A549 (cell line): Measurements from ENCODE around the gene KCNMA1. TPM values are rescaled to one million over a fixed set of nuclear protein-coding genes. Genes with fewer than 3 reads are reported as not detected.

Experiments
- ATAC-seq, 2 experiments: fragments of 200-7000 bp in 1 of 2; fragments of >200 bp in 1 of 2; cut with Nextera tagmentation in 1 of 2; cut with Tn5 transposase in 1 of 2; 3 replicates each; pipeline versions ENCODE4 v1.8.0 to v1.9.1; 2018 to 2020; ENCODE audit warnings: mild to moderate bottlenecking in 1 of 2, moderate library complexity in 1 of 2
- CTCF ChIA-PET: fragments of 300-600 bp; sonication (Branson Sonifier 250); formaldehyde crosslinking; extraction: SDS; loops from one replicate; lab custom pipeline; 2021; ENCODE audit warnings: antibody characterized with exemption, inconsistent platforms; lab: Yijun Ruan, JAX
- POLR2A ChIA-PET: fragments of 350-600 bp; formaldehyde crosslinking; extraction: SDS; loops from one replicate; lab custom pipeline; 2021; ENCODE audit warnings: antibody characterized with exemption, inconsistent platforms; lab: Yijun Ruan, JAX
- DNase-seq, 2 experiments: peaks; one replicate each; pipeline versions ENCODE4 v3.0.0 to v3.0.0-alpha.2; 2011 to 2016; ENCODE audit warnings: low read depth in 1 of 2, low spot score in 1 of 2
- FAIRE-seq: peaks from 2 replicates; lab custom pipeline; 2011; peaks lifted over from hg19 to GRCh38; lab: Jason Lieb, UNC
- H3K27ac ChIP-seq, 2 experiments: fragments of >200 bp; sonication (Bioruptor Twin); formaldehyde crosslinking; 3 replicates each; pipeline ENCODE4 v1.5.1; 2016 to 2017
- H3K4me1 ChIP-seq: fragments of >200 bp; sonication (Bioruptor Twin); formaldehyde crosslinking; 3 replicates; pipeline ENCODE4 v1.6.1; 2016
- H3K4me2 ChIP-seq: fragments of >200 bp; sonication (Bioruptor Twin); formaldehyde crosslinking; 3 replicates; pipeline ENCODE4 v1.6.1; 2016
- H3K4me3 ChIP-seq: fragments of >200 bp; sonication (Bioruptor Twin); formaldehyde crosslinking; 3 replicates; pipeline ENCODE4 v1.5.1; 2016
- H3K9me3 ChIP-seq: fragments of >200 bp; sonication (Bioruptor Twin); formaldehyde crosslinking; 3 replicates; pipeline ENCODE4 v1.6.1; 2016
- BCL3 ChIP-seq: fragments of >200 bp; sonication (Bioruptor Twin); formaldehyde crosslinking; IDR thresholded peaks from 3 replicates; pipeline ENCODE4 v1.6.1; 2016
- CBX8 ChIP-seq: fragments of 200-600 bp; sonication (generic); IDR thresholded peaks from 2 replicates; pipeline ENCODE4 v1.6.1; 2016
- CHD2 ChIP-seq: fragments of 150-350 bp; IDR thresholded peaks from 2 replicates; pipeline ENCODE4 v1.6.1; 2014; ENCODE audit warnings: low read length; ENCODE audit not compliant: partially characterized antibody
- CTCF ChIP-seq: fragments of >200 bp; sonication (Bioruptor Twin); formaldehyde crosslinking; IDR thresholded peaks from 3 replicates; pipeline ENCODE4 v1.5.1; 2016
- E2F6 ChIP-seq: IDR thresholded peaks from 2 replicates; pipeline ENCODE4 v1.6.1; 2012; ENCODE audit warnings: low read depth, borderline replicate concordance
- EHMT2 ChIP-seq: fragments of 200-600 bp; sonication (generic); IDR thresholded peaks from 2 replicates; pipeline ENCODE4 v1.6.1; 2016; ENCODE audit warnings: antibody characterized with exemption, low read depth, mild to moderate bottlenecking, moderate library complexity
- ELK1 ChIP-seq: fragments of 150-350 bp; IDR thresholded peaks from 2 replicates; pipeline ENCODE4 v1.6.1; 2014; ENCODE audit warnings: low read depth, mild to moderate bottlenecking, low read length
- FOSB ChIP-seq: fragments of 250-450 bp; sonication (Bioruptor Pico); IDR thresholded peaks from 2 replicates; pipeline ENCODE4 v1.5.0; 2020; ENCODE audit warnings: mild to moderate bottlenecking, moderate library complexity
- FOSL2 ChIP-seq, 2 experiments: fragments of 450-650 bp in 1 of 2; fragments of >200 bp in 1 of 2; sonication (Bioruptor Twin) in 1 of 2; formaldehyde crosslinking; IDR thresholded peaks; 2 replicates each; pipeline versions ENCODE4 v1.5.0 to v1.6.1; 2016 to 2020; ENCODE audit warnings: mild to moderate bottlenecking in 1 of 2, moderate library complexity in 1 of 2
- FOXS1 ChIP-seq: fragments of 250-450 bp; sonication (Bioruptor Pico); IDR thresholded peaks from 2 replicates; pipeline ENCODE4 v1.5.0; 2020; ENCODE audit warnings: mild to moderate bottlenecking, moderate library complexity
- GATA3 ChIP-seq: IDR thresholded peaks from 2 replicates; pipeline ENCODE4 v1.6.1; 2012; ENCODE audit warnings: borderline replicate concordance
- HOXB13 ChIP-seq: fragments of 250-450 bp; sonication (Bioruptor Pico); IDR thresholded peaks from 2 replicates; pipeline ENCODE4 v1.5.0; 2020; ENCODE audit warnings: low read depth, mild to moderate bottlenecking, moderate library complexity
- KDM1A ChIP-seq: fragments of 200-600 bp; sonication (generic); IDR thresholded peaks from 2 replicates; pipeline ENCODE4 v1.6.1; 2016; ENCODE audit warnings: low read depth, mild to moderate bottlenecking
- KDM5A ChIP-seq: fragments of 200-600 bp; sonication (generic); IDR thresholded peaks from 2 replicates; pipeline ENCODE4 v1.6.1; 2016; ENCODE audit warnings: antibody characterized with exemption, mild to moderate bottlenecking
- MAFK ChIP-seq: fragments of 450-650 bp; IDR thresholded peaks from 2 replicates; pipeline ENCODE4 v1.6.1; 2014; ENCODE audit not compliant: partially characterized antibody
- MAZ ChIP-seq: fragments of 150-350 bp; IDR thresholded peaks from 2 replicates; pipeline ENCODE4 v1.6.1; 2014; ENCODE audit warnings: antibody characterized with exemption, low read depth, low read length, borderline replicate concordance
- MYC ChIP-seq: IDR thresholded peaks from 2 replicates; pipeline ENCODE4 v1.6.1; 2012; ENCODE audit warnings: mild to moderate bottlenecking, inconsistent platforms, low read length, improper control_type of control experiment, borderline replicate concordance
- NFE2L2 ChIP-seq: fragments of 150-350 bp; conservative IDR thresholded peaks from 2 replicates; pipeline ENCODE4 v1.6.1; 2014; ENCODE audit warnings: low read length
- NPAS2 ChIP-seq: fragments of 250-450 bp; sonication (Bioruptor Pico); IDR thresholded peaks from 2 replicates; pipeline ENCODE4 v1.8.0; 2022; ENCODE audit warnings: mild to moderate bottlenecking, moderate library complexity, borderline replicate concordance
- NR3C1 ChIP-seq: fragments of >200 bp; sonication (Bioruptor Twin); formaldehyde crosslinking; IDR thresholded peaks from 3 replicates; pipeline ENCODE4 v1.6.1; 2017
- PBX3 ChIP-seq: IDR thresholded peaks from 2 replicates; pipeline ENCODE4 v1.6.1; 2012
- POLR2A ChIP-seq: IDR thresholded peaks from 2 replicates; pipeline ENCODE4 v1.6.1; 2012; ENCODE audit warnings: mild to moderate bottlenecking, low read length
- RNF2 ChIP-seq: fragments of 200-600 bp; sonication (generic); IDR thresholded peaks from 2 replicates; pipeline ENCODE4 v1.6.1; 2016; ENCODE audit warnings: low read depth, mild to moderate bottlenecking, antibody characterized with exemption, moderate library complexity, borderline replicate concordance
- SMC3 ChIP-seq: fragments of >200 bp; sonication (Bioruptor Twin); formaldehyde crosslinking; IDR thresholded peaks from 3 replicates; pipeline ENCODE4 v1.6.1; 2018; ENCODE audit warnings: inconsistent platforms
- TP53 ChIP-seq: fragments of 250-450 bp; sonication (Bioruptor Pico); IDR thresholded peaks from 2 replicates; pipeline ENCODE4 v1.5.0; 2021; ENCODE audit warnings: mild to moderate bottlenecking, moderate library complexity
- ZFP36 ChIP-seq: fragments of 450-650 bp; IDR thresholded peaks from 2 replicates; pipeline ENCODE4 v1.6.1; 2014; ENCODE audit warnings: borderline replicate concordance; ENCODE audit not compliant: partially characterized antibody
- WGBS: methylation state at CpG from one replicate; pipeline ENCODE4 v1.1.6; 2017; ENCODE audit errors: missing lambda C conversion rate; 5-methylcytosine and 5-hydroxymethylcytosine counted together
- polyA plus RNA-seq, 4 experiments: library from polyadenylated mRNA; depleted of rRNA in 3 of 4; stranded (reverse); fragments of >200 nt; fragmentation: RNase III in 1 of 4; extraction: RNeasy Plus Mini Kit Qiagen cat#74134 plus additional on column Dnase treatment in 1 of 4; gene quantifications; 2 replicates in 3 of 4; 3 replicates in 1 of 4; pipeline ENCODE4 v1.2.3, GENCODE V29; 2011 to 2017

The KCNMA1 gene
- polyA plus RNA-seq, 2 of the 4 experiments (the other 2 are of a cell fraction), result 14.9 to 30.6 TPM

GRCh38 chr10:77240041-77240652 lies 397.5 kb downstream of the KCNMA1 start:
- H3K9me3 ChIP-seq, result no peaks in the 10 kb centered on the region
- ATAC-seq, result no peak
- no peak for TF ChIP-seq MAZ
- TF ChIP-seq KDM1A, result no peak
- no peak for TF ChIP-seq FOXS1 (CRISPR knock-in tag)
- no peak for TF ChIP-seq ZFP36
- no peak for TF ChIP-seq PBX3
- no peak for TF ChIP-seq E2F6
- TF ChIP-seq SMC3, result no peak
- no peak for TF ChIP-seq KDM5A
- no peak for TF ChIP-seq GATA3
- no peak for TF ChIP-seq NFE2L2
- TF ChIP-seq MAFK, result no peak
- no peak for TF ChIP-seq EHMT2
- no peak for TF ChIP-seq CHD2
- ChIA-PET POLR2A (no interaction called here), CTCF (interaction anchor here (0.7 to 4.8 kb wide), 6 partner anchors 11 to 404 kb away, joined by 3 to 21 read pairs (median 6); no protein-coding TSS in a partner anchor)
- DNase-seq, result no peak
- no peak overlapping the region for H3K4me3 ChIP-seq
- WGBS, result 52% methylated on average over 5 of the region's 5 CpGs
- no peak overlapping the region for H3K4me2 ChIP-seq
- H3K4me1 ChIP-seq, result peaks cover 7% of the 10 kb centered on the region; the same call in 1 of the 3 replicates
- no peak for FAIRE-seq
- no peak overlapping the region for H3K27ac ChIP-seq

GRCh38 chr10:77237120-77237519 lies 400.5 kb downstream of the KCNMA1 start:
- DNase-seq, result no peak
- H3K27ac ChIP-seq, result no peak overlapping the region
- ATAC-seq, result no peak
- H3K4me2 ChIP-seq, result no peak overlapping the region
- FAIRE-seq, result no peak
- CTCF ChIA-PET, result interaction anchor here (1.2 to 4.8 kb wide), 6 partner anchors 11 to 404 kb away, joined by 3 to 22 read pairs (median 8); no protein-coding TSS in a partner anchor
- peaks cover 4% of the 10 kb centered on the region; the same call in 1 of the 3 replicates for H3K4me1 ChIP-seq
- POLR2A ChIA-PET, result no interaction called here
- no peaks in the 10 kb centered on the region for H3K9me3 ChIP-seq
- H3K4me3 ChIP-seq, result no peak overlapping the region
- TF ChIP-seq FOSL2 (IDR thresholded peaks at IDR 0.05) (no peak), FOSL2 (CRISPR knock-in tag; IDR thresholded peaks at IDR 0.05) (no peak), RNF2 (no peak), NFE2L2 (no peak), MYC (no peak), POLR2A (no peak), EHMT2 (no peak), BCL3 (no peak), NR3C1 (no peak), FOSB (CRISPR knock-in tag) (no peak), HOXB13 (no peak), ELK1 (no peak), NPAS2 (CRISPR knock-in tag) (no peak), E2F6 (no peak), KDM5A (no peak), CBX8 (no peak), TP53 (CRISPR knock-in tag) (no peak), CTCF (no peak)
